WTC11 (cell line): Measurements from ENCODE around the gene UNC13D. TPM values are rescaled to one million over a fixed set of nuclear protein-coding genes. Genes with fewer than 3 reads are reported as not detected.

Experiments used
- ATAC-seq: fragments of 200-7000 bp; cut with Tn5 transposase; 2 replicates; pipeline ENCODE4 v1.10.0; 2021; ENCODE audit warnings: mild to moderate bottlenecking, moderate library complexity
- CTCF ChIA-PET: fragments of 300-600 bp; sonication (Branson Sonifier 250); formaldehyde crosslinking; loops from one replicate; lab custom pipeline; 2021; ENCODE audit warnings: antibody characterized with exemption; lab: Charles Lee
- POLR2A ChIA-PET: fragments of 350-600 bp; sonication (Branson Sonifier 250); formaldehyde crosslinking; loops from one replicate; lab custom pipeline; 2021; ENCODE audit warnings: antibody characterized with exemption; lab: Charles Lee
- DNase-seq: peaks from one replicate; pipeline ENCODE4 v3.0.0; 2021; ENCODE audit warnings: low spot score
- H3K27ac Mint-ChIP-seq: 2 replicates; pipeline ENCODE4 v1.8.0; 2021; ENCODE audit warnings: mixed read lengths
- H3K27me3 Mint-ChIP-seq: 2 replicates; pipeline ENCODE4 v1.8.0; 2021; ENCODE audit warnings: low read depth, mild to moderate bottlenecking, moderate library complexity, mixed read lengths
- H3K36me3 Mint-ChIP-seq: 2 replicates; pipeline ENCODE4 v1.8.0; 2021; ENCODE audit warnings: mixed read lengths
- H3K4me1 Mint-ChIP-seq: 2 replicates; pipeline ENCODE4 v1.8.0; 2022; ENCODE audit warnings: mixed read lengths
- H3K4me3 Mint-ChIP-seq: 2 replicates; pipeline ENCODE4 v1.8.0; 2021; ENCODE audit warnings: mild to moderate bottlenecking, moderate library complexity, mixed read lengths
- H3K9me3 Mint-ChIP-seq: 2 replicates; pipeline ENCODE4 v1.8.0; 2021; ENCODE audit warnings: mixed read lengths
- CREM ChIP-seq: sonication (generic); formaldehyde crosslinking; IDR thresholded peaks from 2 replicates; pipeline ENCODE4 v1.8.1; 2022; ENCODE audit warnings: mild to moderate bottlenecking, missing genetic modification reagents, moderate library complexity
- E2F5 ChIP-seq: sonication (generic); formaldehyde crosslinking; IDR thresholded peaks from 2 replicates; pipeline ENCODE4 v1.8.1; 2022; ENCODE audit warnings: mild to moderate bottlenecking, moderate library complexity, missing genetic modification reagents
- EMX1 ChIP-seq: fragments of 250-450 bp; sonication (Bioruptor Pico); IDR thresholded peaks from 2 replicates; pipeline ENCODE4 v1.8.0; 2021; ENCODE audit warnings: mild to moderate bottlenecking
- GRHL2 ChIP-seq: fragments of 250-450 bp; sonication (Bioruptor Pico); IDR thresholded peaks from 2 replicates; pipeline ENCODE4 v1.8.0; 2022; ENCODE audit warnings: mild to moderate bottlenecking, moderate library complexity; ENCODE audit not compliant: insufficient replicate concordance, severe bottlenecking
- IRF2 ChIP-seq: sonication (generic); formaldehyde crosslinking; IDR thresholded peaks from 2 replicates; pipeline ENCODE4 v1.8.0; 2022; ENCODE audit warnings: low read depth, missing genetic modification reagents, borderline replicate concordance
- KAT7 ChIP-seq: sonication (generic); formaldehyde crosslinking; IDR thresholded peaks from 2 replicates; pipeline ENCODE4 v1.8.1; 2023; ENCODE audit warnings: missing genetic modification reagents, mild to moderate bottlenecking, borderline replicate concordance
- NFATC4 ChIP-seq: fragments of 250-450 bp; sonication (Bioruptor Pico); IDR thresholded peaks from 2 replicates; pipeline ENCODE4 v1.9.0; 2021; ENCODE audit warnings: mild to moderate bottlenecking
- NFE2L1 ChIP-seq: sonication (generic); formaldehyde crosslinking; IDR thresholded peaks from 2 replicates; pipeline ENCODE4 v1.8.1; 2023; ENCODE audit warnings: missing genetic modification reagents
- RELA ChIP-seq: sonication (generic); formaldehyde crosslinking; IDR thresholded peaks from 2 replicates; pipeline ENCODE4 v1.8.1; 2022; ENCODE audit warnings: missing genetic modification reagents, mild to moderate bottlenecking, borderline replicate concordance
- ZNF416 ChIP-seq: fragments of 250-450 bp; sonication (Bioruptor Pico); IDR thresholded peaks from 2 replicates; pipeline ENCODE4 v1.9.0; 2021; ENCODE audit warnings: mild to moderate bottlenecking, inconsistent platforms
- total RNA-seq: library from RNA; stranded (reverse); gene quantifications from 3 replicates; pipeline ENCODE4 v1.2.3, GENCODE V29; 2021
- TF ChIP-seq, protein P1 (sequence below): sonication (generic); formaldehyde crosslinking; conservative IDR thresholded peaks from 2 replicates; pipeline ENCODE4 v1.8.1; 2022; ENCODE audit warnings: mild to moderate bottlenecking, missing genetic modification reagents
- TF ChIP-seq, protein P2 (sequence below): fragments of 250-450 bp; sonication (Bioruptor Pico); IDR thresholded peaks from 2 replicates; pipeline ENCODE4 v1.9.0; 2021; ENCODE audit warnings: mild to moderate bottlenecking
- TF ChIP-seq, protein P3 (sequence below): fragments of 200-600 bp; IDR thresholded peaks from 2 replicates; pipeline ENCODE4 v1.8.0; 2022; ENCODE audit warnings: antibody characterized with exemption
- TF ChIP-seq, protein P4 (sequence below): sonication (generic); formaldehyde crosslinking; IDR thresholded peaks from 2 replicates; pipeline ENCODE4 v1.8.1; 2022; ENCODE audit warnings: mild to moderate bottlenecking, missing genetic modification reagents, moderate library complexity, borderline replicate concordance
- TF ChIP-seq, protein P5 (sequence below): fragments of 250-450 bp; sonication (Bioruptor Pico); IDR thresholded peaks from 2 replicates; pipeline ENCODE4 v1.9.0; 2021; ENCODE audit warnings: mild to moderate bottlenecking
- TF ChIP-seq, protein P6 (sequence below): sonication (generic); formaldehyde crosslinking; IDR thresholded peaks from 2 replicates; pipeline ENCODE4 v1.8.0; 2022; ENCODE audit warnings: mild to moderate bottlenecking, missing genetic modification reagents
- TF ChIP-seq, protein P7 (sequence below): sonication (generic); formaldehyde crosslinking; IDR thresholded peaks from 2 replicates; pipeline ENCODE4 v1.8.1; 2023; ENCODE audit warnings: mild to moderate bottlenecking, moderate library complexity, missing genetic modification reagents
- TF ChIP-seq, protein P8 (sequence below): fragments of 250-450 bp; sonication (Bioruptor Pico); IDR thresholded peaks from 2 replicates; pipeline ENCODE4 v1.9.0; 2021; ENCODE audit warnings: moderate library complexity, mild to moderate bottlenecking, inconsistent platforms, borderline replicate concordance

UNC13D gene
- total RNA-seq, 1 experiment from 2014 or later, result 13.1 TPM

DNA sequence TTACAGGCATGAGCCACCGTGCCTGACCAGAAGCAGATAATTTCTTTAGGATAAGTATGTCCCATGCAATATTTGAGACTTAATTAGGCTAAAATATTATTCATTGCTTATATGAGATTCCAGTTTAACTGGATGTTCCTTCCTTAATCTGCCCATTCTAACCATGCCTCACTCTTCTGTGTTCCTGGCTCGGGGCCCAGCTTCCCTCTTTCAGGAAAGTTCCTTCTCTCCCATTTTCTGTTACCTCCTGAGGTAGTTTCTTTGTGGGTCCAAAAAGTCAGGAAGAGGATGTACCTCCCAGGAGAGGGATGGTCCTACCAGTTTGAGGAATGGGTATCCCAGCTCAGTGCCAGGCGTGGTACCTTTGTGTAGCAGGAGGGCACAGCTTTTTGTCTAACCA lies 36.3 kb downstream of the UNC13D start:
- TF ChIP-seq, protein P1, sequence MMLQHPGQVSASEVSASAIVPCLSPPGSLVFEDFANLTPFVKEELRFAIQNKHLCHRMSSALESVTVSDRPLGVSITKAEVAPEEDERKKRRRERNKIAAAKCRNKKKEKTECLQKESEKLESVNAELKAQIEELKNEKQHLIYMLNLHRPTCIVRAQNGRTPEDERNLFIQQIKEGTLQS (CRISPR knock-in tag), result no peak
- TF ChIP-seq NFATC4 (CRISPR knock-in tag) (no peak), NFE2L1 (CRISPR knock-in tag) (no peak)
- TF ChIP-seq, protein P2, sequence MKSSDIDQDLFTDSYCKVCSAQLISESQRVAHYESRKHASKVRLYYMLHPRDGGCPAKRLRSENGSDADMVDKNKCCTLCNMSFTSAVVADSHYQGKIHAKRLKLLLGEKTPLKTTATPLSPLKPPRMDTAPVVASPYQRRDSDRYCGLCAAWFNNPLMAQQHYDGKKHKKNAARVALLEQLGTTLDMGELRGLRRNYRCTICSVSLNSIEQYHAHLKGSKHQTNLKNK (CRISPR knock-in tag), result no peak
- Mint-ChIP-seq H3K27ac (no peak overlapping the region), H3K4me3 (no peak overlapping the region), H3K36me3 (peaks cover 10% of the 10 kb centered on the region), H3K27me3 (no peaks in the 10 kb centered on the region), H3K4me1 (no peaks in the 10 kb centered on the region), H3K9me3 (no peaks in the 10 kb centered on the region)
- DNase-seq, result no peak
- ChIA-PET POLR2A (no interaction called here), CTCF (interaction anchor here (1.2 to 3.5 kb wide), 2 partner anchors 22 to 54 kb away, joined by 3 to 12 read pairs; no protein-coding TSS in a partner anchor)
- no peak for ATAC-seq

DNA sequence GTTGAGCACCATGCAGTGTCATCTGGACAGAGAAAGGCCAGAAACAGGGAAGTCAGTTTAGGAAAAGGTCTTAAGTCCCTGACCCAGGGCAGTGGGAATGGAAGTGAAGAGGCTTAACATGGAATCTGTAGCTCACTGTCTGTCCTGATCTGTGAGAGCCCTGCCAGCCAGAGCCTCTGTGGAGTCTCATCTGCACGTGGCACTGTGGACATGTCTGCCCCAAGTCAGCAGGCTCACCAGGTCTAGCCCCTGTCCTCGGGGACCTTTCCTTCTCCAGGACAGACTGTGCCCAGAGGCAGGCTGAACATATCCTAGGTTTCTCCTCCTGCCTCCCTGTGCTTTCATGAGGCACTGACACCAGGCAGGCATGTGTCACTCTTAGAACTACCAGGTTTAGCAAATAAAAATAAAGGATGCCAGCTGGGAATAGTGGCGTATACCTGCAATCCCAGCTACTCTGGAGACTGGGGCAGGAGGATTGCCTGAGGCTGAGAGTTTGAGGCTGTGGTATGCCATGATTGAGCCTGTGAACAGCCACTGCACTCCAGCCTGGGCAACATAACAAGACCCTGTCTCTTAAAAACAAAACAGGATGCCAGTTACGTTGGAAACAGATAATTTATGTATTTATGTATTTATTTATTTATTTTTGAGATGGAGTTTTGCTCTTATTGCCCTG lies 37.2 kb downstream of the UNC13D start:
- TF ChIP-seq, protein P3, sequence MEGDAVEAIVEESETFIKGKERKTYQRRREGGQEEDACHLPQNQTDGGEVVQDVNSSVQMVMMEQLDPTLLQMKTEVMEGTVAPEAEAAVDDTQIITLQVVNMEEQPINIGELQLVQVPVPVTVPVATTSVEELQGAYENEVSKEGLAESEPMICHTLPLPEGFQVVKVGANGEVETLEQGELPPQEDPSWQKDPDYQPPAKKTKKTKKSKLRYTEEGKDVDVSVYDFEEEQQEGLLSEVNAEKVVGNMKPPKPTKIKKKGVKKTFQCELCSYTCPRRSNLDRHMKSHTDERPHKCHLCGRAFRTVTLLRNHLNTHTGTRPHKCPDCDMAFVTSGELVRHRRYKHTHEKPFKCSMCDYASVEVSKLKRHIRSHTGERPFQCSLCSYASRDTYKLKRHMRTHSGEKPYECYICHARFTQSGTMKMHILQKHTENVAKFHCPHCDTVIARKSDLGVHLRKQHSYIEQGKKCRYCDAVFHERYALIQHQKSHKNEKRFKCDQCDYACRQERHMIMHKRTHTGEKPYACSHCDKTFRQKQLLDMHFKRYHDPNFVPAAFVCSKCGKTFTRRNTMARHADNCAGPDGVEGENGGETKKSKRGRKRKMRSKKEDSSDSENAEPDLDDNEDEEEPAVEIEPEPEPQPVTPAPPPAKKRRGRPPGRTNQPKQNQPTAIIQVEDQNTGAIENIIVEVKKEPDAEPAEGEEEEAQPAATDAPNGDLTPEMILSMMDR, result no peak
- TF ChIP-seq, protein P4, sequence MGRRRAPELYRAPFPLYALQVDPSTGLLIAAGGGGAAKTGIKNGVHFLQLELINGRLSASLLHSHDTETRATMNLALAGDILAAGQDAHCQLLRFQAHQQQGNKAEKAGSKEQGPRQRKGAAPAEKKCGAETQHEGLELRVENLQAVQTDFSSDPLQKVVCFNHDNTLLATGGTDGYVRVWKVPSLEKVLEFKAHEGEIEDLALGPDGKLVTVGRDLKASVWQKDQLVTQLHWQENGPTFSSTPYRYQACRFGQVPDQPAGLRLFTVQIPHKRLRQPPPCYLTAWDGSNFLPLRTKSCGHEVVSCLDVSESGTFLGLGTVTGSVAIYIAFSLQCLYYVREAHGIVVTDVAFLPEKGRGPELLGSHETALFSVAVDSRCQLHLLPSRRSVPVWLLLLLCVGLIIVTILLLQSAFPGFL (CRISPR knock-in tag), result no peak
- TF ChIP-seq, protein P5, sequence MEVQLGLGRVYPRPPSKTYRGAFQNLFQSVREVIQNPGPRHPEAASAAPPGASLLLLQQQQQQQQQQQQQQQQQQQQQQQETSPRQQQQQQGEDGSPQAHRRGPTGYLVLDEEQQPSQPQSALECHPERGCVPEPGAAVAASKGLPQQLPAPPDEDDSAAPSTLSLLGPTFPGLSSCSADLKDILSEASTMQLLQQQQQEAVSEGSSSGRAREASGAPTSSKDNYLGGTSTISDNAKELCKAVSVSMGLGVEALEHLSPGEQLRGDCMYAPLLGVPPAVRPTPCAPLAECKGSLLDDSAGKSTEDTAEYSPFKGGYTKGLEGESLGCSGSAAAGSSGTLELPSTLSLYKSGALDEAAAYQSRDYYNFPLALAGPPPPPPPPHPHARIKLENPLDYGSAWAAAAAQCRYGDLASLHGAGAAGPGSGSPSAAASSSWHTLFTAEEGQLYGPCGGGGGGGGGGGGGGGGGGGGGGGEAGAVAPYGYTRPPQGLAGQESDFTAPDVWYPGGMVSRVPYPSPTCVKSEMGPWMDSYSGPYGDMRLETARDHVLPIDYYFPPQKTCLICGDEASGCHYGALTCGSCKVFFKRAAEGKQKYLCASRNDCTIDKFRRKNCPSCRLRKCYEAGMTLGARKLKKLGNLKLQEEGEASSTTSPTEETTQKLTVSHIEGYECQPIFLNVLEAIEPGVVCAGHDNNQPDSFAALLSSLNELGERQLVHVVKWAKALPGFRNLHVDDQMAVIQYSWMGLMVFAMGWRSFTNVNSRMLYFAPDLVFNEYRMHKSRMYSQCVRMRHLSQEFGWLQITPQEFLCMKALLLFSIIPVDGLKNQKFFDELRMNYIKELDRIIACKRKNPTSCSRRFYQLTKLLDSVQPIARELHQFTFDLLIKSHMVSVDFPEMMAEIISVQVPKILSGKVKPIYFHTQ, result no peak
- TF ChIP-seq GRHL2 (CRISPR knock-in tag), result no peak
- ChIA-PET POLR2A (no interaction called here), CTCF (interaction anchor here (0.6 to 5.0 kb wide), 3 partner anchors 20 to 42 kb away, joined by 4 to 22 read pairs (median 12); partner anchors contain the start of gene GALK1)
- DNase-seq (no peak), ATAC-seq (no peak)
- no peaks in the 10 kb centered on the region for H3K9me3 Mint-ChIP-seq
- H3K27ac Mint-ChIP-seq, result no peak overlapping the region; the same call in 1 of the 2 replicates
- H3K4me1 Mint-ChIP-seq, result no peaks in the 10 kb centered on the region
- H3K27me3 Mint-ChIP-seq, result no peaks in the 10 kb centered on the region
- H3K36me3 Mint-ChIP-seq, result peaks cover 5% of the 10 kb centered on the region; the same call in 1 of the 2 replicates
- no peak overlapping the region for H3K4me3 Mint-ChIP-seq

GRCh38 chr17:75803883-75804282 lies 40.3 kb downstream of the UNC13D start:
- H3K36me3 Mint-ChIP-seq, result peaks cover 11% of the 10 kb centered on the region
- CTCF ChIA-PET, result interaction anchor here (1.4 to 5.0 kb wide), 3 partner anchors 23 to 29 kb away, joined by 3 to 22 read pairs (median 5); no protein-coding TSS in a partner anchor
- TF ChIP-seq, protein P6, sequence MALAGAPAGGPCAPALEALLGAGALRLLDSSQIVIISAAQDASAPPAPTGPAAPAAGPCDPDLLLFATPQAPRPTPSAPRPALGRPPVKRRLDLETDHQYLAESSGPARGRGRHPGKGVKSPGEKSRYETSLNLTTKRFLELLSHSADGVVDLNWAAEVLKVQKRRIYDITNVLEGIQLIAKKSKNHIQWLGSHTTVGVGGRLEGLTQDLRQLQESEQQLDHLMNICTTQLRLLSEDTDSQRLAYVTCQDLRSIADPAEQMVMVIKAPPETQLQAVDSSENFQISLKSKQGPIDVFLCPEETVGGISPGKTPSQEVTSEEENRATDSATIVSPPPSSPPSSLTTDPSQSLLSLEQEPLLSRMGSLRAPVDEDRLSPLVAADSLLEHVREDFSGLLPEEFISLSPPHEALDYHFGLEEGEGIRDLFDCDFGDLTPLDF (CRISPR knock-in tag), result no peak
- TF ChIP-seq ZNF416, result no peak
- TF ChIP-seq IRF2 (CRISPR knock-in tag), result no peak
- TF ChIP-seq KAT7 (CRISPR knock-in tag), result no peak
- TF ChIP-seq RELA, result no peak
- TF ChIP-seq, protein P7, sequence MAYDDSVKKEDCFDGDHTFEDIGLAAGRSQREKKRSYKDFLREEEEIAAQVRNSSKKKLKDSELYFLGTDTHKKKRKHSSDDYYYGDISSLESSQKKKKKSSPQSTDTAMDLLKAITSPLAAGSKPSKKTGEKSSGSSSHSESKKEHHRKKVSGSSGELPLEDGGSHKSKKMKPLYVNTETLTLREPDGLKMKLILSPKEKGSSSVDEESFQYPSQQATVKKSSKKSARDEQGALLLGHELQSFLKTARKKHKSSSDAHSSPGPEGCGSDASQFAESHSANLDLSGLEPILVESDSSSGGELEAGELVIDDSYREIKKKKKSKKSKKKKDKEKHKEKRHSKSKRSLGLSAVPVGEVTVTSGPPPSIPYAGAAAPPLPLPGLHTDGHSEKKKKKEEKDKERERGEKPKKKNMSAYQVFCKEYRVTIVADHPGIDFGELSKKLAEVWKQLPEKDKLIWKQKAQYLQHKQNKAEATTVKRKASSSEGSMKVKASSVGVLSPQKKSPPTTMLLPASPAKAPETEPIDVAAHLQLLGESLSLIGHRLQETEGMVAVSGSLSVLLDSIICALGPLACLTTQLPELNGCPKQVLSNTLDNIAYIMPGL, result no peak
- TF ChIP-seq E2F5, result no peak
- TF ChIP-seq NFATC4 (CRISPR knock-in tag), result no peak
- no peak for TF ChIP-seq CREM
- no peak for TF ChIP-seq EMX1 (CRISPR knock-in tag)
- TF ChIP-seq, protein P8, sequence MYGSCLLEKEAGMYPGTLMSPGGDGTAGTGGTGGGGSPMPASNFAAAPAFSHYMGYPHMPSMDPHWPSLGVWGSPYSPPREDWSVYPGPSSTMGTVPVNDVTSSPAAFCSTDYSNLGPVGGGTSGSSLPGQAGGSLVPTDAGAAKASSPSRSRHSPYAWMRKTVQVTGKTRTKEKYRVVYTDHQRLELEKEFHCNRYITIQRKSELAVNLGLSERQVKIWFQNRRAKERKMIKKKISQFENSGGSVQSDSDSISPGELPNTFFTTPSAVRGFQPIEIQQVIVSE (CRISPR knock-in tag), result no peak

More at GRCh38 chr17:75803883-75804282, 40.3 kb downstream of the UNC13D start:
- Mint-ChIP-seq H3K4me1 (no peaks in the 10 kb centered on the region), H3K4me3 (no peak overlapping the region), H3K27ac (no peak overlapping the region), H3K27me3 (no peaks in the 10 kb centered on the region), H3K9me3 (no peaks in the 10 kb centered on the region)
- no peak for DNase-seq
- no peak for ATAC-seq
- POLR2A ChIA-PET, result no interaction called here
